Middle frontal gyrus (tissue), 1 donor: Measurements from ENCODE around the gene BMPR1A.

Source experiments
- DNase-seq: peaks from one replicate; pipeline ENCODE4 v3.0.0-alpha.2; 2015; ENCODE audit warnings: low spot score; ENCODE audit errors: extremely low spot score

The BMPR1A gene

DNA sequence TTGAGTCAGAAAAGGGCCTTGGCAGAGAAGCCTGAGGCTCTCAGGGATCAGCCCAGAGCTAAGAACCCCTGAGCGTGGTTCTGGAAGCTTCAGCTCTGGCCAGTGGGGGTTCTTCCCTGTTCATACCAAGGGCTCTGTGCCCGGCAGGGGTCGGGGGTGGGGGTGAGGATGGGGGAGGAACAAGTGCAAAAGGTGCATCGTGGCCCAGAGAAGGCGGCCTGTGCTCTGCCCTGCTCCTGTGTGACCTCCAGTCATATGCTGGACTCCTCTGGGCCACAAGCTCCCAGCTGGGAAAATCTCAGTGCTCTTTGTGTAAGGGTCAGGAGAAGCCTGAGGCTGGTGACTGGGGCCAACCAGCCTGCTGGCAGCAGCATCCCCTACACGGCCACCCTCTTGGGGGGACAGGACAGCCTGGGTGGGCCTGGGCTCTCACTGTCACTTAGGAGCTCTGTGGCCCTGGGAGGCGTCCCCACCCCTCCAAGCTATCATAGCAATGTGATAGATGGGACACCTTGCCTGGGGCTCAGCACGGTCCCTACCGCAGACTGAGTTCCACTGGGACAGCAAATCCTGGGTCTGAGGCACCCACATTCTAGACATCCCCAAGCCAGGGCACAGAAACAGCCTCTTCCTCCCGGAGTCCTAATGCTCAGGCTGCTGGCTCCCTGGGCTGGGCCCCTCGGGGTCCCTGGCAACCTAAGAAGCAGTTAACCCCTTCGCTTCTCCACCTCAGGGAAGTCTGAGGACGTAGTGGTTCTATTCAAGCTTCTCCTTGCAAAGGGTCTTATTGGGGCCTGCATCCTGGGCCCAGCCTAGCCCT, 198.5 kb downstream of the BMPR1A start:
- no peak for DNase-seq

DNA sequence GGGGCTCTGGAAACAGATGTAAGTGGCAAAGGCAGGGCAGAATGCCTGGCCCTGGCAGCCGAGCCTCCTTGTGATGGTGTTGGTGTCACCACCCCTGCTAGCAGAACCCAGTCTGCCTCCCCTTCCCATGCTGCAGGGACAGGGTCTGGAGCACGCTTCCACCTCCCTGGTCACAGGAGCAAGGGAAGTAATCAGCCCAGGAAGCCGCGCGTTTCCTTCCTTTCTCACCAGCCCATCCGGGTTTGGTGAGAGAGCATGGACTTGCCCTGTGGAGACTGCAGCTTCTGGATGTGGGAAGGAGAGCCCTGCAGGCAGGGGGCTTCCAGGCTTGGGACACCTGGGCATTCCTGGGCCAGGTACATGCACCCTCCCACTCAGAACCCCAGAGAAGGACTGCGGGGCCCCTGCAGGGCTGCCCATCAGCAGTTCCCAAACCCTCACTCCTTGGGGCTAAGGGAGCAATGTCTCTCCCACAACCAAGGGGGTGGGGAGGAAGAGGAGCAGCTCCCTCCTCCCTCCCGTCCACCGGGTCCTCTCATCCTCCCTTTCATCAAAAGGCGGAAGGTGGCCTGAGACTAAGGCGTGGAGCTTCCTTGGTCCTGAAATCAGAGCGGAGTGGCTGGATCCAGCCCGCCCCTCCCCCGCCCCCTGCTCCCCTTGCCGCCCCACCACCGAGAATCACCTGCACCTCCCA, 199.2 kb downstream of the BMPR1A start:
- no peak for DNase-seq

DNA sequence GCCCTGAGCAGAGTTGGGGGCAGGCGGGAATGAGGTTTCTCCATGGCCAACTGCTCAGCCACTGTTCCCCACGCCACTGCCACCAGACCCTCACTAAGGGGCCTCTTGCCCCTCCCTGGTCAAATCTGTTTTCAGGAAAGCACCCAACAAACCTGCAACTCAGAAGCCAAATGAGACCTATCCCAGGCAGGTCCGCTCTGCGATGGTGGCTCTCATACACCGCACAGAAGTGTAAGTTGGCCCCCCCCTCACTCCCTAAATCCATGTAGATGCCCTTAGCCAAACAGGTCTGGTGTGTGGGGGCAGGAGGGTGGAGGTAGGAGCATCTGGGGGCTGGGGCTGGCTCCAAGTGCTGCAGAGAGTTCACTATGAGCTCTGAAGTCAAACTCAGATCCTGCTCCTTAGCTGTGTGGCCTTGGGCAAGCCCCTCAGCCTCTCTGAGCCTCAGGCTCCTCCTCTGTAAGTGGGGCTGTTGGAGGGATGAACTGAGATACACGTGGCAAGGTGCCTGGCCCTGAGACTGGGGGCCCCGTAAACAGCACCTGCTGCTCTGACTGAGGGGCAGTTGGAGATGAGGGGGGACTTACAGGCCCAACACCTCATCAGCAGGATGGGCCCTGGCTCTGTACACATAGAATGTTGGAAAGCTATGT, 199.9 kb downstream of the BMPR1A start:
- no peak for DNase-seq

DNA sequence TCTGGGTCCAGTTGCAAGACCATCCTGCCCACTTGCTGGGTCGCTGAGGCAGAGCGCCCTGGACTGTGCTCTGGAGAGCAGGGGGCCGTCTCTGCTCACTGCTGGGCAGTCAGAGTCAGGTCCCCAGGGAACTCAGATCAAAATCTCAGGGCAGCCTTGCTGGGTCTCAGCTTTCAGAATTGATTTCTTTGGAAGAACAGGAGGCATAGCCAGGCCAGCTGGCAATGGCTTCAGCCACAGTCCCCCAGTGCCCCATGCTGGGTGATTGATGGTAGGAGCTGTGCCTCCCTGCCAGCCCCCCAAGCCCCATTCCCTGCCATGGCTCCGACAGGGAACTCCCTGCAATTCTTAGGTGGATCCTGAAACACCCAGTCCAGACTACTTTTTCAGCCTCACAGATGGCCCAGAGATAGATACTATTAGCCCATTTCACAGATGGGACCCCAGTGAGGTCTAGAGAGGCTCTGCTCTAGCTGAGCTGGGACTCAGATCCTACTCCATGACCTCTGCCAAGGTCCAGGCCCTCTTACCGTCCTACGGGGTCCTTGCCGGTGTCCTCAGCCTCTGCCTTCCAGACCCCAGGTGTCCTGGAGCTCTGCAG, 200.5 kb downstream of the BMPR1A start:
- DNase-seq = no peak

DNA sequence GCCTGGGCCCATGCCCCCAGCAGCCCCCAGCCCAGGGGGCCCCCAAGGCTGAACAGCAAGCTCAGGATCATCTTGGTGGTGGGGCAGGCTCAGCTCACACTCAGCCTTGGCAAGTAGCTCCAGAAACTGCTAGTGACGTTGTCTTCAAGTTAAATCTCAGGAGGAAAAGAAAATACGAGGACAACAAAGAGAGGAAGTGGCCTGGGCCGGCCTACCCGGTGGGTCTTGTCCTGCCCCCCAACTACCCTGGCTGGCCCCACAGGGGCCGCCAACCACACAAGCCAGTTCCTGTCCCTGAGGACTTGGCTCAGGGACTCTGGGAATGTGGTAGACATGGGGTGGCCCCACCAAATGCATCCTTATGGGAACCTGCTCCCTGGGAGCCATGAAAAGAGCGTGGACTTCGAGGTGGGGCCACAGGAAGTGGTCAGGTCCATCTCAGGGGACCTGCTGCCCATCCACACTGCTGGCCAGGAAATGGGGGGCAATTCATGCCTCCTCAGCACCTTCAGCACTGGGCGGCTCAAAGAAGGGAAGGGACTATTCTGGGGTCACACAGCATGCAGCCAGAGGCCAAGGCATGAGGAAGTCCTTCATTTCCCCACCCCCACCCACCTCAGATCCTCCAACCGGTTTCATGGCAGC, 201.2 kb downstream of the BMPR1A start, which contains the start of gene MMRN2:
Gene MMRN2, minus strand, starts transcription at position 145 of the 645 bp plus-strand sequence. Its CDS starts 74 bp downstream, at position 71.
- no peak for DNase-seq

DNA sequence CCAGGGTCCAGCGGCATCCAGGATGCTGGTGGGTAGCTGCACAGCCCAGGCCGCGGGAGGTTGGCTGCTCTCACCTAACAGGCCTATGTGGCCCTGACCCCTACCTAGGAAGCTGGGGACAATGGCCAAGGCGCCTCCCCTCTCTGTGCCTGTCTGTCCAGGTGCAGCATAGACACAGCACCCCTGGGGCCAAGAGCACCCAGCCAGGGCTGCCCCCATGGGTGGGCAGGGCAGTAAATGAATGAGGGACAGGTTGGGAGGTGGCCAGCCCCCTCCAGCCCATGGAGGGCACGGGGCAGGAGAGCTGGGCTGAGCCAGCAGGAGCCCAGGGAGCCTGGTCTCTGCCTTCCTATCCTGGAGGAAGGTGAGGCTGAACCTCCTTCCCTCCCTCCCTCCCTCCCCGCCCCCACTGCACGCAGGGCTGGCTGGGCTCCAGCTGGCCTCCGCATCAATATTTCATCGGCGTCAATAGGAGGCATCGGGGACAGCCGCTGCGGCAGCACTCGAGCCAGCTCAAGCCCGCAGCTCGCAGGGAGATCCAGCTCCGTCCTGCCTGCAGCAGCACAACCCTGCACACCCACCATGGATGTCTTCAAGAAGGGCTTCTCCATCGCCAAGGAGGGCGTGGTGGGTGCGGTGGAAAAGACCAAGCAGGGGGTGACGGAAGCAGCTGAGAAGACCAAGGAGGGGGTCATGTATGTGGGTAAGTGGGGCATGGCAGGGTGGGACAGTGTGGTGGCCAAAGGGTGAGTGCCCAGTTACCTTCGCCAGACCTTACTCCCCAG, 201.9 kb downstream of the BMPR1A start, which contains the start of gene SNCG:
Gene SNCG, plus strand, starts transcription at position 484 of the 785 bp plus-strand sequence. Its CDS starts 99 bp downstream, at position 583.
- DNase-seq = no peak

DNA sequence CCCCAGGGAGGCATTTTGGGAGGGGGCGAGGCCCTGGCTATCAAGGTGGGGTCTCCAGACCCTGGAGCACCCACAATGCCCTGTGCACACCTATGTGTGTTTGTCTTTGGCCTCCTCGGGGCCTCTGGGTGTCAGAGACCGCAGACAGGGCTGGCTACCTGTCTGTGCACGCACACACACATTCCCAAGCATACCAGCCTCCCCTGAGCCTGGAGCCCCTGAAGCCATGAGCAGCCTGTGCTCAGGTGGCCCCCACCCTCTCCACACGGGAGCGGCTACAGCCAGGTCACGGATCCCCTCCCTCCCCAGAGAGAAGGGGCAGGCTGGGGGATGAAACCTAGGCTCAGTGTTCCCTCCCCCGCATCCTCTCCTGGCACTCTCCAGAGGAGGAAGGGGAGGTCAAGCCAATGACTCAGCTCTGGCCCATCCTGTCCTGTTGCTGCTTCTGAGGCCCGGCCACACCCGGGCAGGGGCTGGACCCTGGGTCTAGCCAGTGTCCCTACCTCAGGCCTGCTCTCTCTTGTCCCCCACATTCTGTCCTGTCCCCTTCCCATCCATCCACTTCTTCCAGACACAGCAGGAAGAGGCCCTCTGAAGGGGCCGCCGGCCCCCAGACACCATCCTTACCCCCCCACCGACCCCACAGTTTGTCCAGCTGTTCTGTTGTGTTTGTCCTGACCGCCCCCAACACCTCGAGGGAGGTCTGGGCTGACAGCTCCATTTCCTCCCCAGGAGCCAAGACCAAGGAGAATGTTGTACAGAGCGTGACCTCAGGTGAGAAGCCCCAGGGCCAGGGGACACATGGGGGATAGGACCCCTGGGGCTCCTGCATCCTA, 202.7 kb downstream of the BMPR1A start:
- DNase-seq = no peak

DNA sequence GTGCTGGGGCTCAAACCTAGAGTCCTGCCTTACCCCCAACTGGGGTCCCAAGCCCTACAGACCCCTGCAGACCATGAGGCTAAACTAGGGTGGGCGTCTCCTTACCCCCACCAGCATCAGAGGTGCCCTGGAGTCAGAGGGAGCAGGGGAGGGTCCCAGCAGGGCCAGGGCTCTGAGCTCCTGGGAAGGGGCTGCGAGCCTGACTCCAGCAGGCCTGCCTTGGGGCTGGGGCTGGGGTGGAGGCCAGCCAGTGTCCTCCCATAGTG, 203.3 kb downstream of the BMPR1A start:
- no peak for DNase-seq

DNA sequence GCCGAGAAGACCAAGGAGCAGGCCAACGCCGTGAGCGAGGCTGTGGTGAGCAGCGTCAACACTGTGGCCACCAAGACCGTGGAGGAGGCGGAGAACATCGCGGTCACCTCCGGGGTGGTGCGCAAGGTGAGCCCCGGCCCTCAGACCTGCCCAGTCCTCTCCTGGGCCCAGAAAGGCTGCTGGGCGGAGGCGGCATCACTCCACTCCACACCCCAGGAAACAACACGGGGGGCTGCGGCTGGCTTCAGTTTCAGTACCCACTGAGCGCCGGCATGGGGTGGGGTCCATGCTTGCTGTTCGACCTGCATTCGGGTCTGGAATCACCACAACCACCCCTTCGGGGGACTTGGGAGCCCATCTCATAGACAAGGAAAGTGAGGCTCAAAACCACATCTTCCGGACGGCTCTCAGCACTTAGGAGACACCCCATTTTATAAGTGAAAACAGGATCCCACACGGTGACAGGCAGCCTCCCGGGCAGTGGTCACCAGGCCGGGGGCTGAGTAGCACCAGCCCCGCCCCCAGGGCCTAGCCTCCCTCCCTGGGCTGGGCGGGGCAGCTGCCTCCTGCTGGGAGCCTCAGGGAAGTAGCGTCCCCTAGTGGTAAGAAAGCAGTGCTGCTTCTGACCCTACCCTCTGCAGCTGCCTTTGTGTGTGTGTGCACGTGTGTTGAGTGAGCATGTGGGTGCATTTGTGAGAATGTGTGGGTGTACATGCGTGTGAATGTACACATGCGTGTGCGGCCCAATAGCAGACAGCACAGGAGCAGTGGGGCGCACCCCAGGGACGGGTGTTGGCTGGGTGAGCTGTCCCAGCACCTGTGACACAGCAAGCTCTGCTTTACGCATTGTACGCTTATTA, 203.8 kb downstream of the BMPR1A start:
- no peak for DNase-seq

DNA sequence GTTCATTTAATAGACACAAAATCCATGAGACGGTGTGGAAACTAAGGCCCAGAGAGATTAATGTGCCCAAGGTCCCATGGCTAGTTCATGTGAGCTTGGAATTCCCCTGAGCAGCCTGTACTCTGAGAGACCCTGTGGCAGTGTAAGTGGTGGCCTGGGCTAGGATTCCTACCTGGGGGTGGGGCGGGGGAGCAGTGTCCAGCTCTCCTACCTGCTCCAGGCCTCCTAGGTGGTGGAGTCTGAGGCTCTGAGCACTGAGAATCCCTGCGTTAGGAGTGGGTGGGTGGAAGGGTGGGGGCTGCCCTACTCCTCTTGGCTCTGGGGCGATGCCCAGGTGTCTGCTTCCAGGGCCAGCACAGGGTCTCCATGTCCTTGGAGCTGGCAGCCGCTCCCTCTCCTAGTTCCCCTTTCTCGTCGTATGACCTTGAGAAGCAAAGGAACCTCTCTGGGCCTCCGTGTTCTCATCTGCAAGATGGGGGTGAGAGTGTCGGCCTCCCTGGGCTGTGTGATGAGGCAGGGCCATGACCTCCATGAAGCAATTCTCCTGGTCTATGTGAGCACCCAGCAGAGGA, 204.5 kb downstream of the BMPR1A start:
- DNase-seq = no peak

DNA sequence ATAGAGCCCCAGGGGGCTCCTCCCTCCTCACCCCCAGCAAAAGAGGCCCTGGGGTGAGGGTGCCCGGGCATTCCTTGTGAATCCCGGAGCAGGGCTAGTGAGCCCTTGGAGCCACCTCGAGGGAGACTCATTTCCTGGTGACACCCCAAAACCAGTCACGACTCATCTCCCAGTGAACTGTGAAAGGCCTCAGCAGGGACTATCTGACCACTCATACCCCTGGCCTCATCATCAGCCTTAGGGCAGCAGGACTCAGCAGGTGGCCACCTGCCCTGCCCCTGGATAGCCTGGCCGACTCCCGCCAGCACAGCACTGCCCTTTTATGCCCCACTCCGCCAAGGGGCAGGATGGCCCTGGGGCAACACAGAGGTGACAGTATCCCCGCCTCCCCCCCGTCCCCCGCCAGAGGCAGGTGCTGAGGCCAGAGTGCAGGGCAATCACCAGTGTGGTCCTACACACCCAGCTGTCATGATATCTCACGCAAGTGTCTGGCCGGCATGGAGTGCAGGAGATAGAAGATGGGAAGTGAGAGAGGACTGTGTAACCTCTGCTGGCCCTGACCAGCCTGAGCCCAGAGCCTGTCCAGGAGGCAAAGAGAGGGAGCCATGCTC, 205.2 kb downstream of the BMPR1A start:
- DNase-seq = no peak

DNA sequence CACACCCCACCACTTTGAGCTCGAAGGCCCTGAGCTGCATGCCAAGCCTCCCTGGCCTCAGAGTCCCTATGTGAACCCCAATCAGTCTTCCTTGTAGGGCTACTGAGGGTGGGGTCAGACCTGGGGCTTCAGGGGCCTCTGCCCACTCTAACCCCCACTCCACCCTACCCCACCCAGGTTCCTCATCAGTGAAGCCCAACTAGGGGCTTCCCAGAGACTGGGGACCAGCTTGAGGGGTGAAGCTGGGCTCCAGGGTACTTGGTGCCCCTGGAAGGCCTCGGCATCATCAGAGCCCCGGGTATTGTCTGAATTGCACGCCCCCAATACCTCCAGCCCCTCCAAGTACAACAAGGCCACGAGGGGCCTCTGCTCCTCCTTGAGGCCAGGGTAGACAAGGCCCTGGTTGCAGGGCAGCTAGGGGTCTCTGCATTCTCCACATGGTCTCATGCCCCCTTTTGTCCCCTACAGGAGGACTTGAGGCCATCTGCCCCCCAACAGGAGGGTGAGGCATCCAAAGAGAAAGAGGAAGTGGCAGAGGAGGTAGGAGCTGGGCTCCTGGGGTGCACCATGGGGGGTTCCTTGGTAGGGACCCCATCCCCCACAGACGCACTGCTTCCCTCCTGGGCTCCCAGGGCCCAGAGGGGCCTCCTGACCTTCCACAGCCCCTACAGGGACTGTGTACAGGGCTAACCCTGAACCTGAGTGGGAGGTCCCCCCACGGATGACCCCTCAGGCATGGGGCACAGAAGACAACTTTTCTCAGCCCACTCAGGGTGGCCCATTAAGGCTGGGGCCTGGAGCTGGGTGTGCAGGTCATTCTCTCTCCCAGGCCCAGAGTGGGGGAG, 205.9 kb downstream of the BMPR1A start:
- DNase-seq = no peak

DNA sequence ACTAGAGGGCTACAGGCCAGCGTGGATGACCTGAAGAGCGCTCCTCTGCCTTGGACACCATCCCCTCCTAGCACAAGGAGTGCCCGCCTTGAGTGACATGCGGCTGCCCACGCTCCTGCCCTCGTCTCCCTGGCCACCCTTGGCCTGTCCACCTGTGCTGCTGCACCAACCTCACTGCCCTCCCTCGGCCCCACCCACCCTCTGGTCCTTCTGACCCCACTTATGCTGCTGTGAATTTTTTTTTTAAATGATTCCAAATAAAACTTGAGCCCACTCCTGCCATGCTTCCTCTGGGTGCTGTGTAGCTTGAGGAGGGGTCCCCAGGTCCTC, 206.5 kb downstream of the BMPR1A start:
- no peak for DNase-seq

DNA sequence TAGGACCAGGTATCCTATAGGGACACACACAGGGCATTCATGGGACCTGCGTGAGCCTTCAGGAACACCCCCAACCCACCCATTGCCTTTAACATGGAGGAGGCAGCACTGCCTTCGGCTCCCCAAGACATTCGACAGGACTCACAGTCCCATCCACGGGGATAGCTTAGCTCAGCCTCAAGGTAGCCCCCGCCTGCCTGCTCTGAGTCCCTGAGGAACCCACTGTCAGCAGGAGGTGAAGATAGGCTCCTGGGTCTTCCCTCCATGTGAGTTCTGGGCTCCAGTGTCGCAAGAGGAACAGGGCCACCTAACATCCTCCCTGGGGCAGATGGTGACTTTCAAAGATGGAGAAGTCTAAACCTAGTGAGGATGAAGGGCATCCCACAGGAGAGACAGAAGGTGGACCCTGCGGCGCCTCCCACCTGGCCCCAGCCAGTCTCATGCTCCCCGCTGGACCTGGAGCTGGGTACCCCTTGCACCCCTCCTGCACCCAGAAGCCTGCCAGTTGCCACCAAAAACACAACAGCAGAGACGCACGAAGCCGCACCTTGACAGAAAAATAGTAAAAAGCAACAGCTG, 207.0 kb downstream of the BMPR1A start:
- DNase-seq = no peak

DNA sequence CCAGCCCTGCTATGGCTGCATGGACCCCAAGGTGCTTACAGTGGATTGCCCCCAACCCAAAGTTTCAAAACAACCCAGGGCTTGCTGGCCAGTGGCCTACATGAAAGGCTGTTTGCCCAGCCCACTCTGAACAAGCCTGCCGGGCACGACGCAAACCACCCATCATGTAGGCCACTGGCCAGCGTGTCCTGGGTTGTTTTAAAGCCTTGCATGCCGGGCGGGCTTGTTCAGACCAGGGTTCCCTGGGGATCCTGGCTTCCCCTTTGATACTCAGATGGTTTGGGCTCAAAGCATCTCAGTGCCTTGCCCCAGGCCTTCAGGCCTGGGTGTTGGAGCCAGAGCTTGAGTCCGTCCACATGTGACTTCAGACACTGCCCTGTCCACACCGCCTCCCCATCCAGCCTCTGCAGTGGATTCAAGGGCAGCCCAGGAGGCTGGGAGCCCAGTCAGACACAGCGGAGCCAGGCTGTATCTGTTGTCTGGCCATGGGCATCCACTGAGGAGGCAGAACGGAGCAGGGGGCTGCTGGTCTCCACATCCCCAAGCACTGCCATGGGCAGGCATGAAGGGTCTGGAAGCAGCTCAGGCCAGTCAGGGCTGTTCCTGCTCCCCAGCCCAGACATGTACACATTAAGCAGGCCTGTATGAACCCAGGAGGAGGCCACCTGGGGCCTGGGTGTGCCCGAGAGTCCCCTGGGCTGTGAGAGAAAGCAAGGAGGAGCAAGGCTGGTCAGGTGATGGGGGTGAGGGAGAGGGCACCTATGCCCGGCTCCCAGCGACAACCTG, 207.8 kb downstream of the BMPR1A start:
- DNase-seq = no peak

DNA sequence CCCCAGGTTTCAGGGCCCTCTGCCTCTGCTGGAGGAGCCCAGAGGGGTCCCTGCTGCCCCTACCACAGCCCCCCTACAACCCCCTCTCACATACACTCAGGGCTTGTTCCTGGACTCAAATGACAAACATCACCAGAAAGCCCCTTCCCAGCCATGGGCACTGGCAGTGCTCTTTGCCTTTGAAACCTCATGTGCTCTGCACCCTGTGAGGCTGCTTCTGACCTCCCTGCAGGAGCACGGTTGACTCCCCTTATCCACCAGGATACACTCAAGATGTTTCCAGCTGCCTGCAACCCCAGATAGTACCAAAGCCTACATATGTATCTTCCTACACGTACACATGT, 208.4 kb downstream of the BMPR1A start:
- DNase-seq = no peak
